OCI-LY1 (cell line): ENCODE results near the gene AIFM3.

Experiments
- H2AFZ ChIP-seq: fragments of 200-600 bp; sonication (generic), shearing (Covaris generic); 2 replicates; pipeline ENCODE4 v1.6.0; 2014; ENCODE audit warnings: antibody characterized with exemption, mild to moderate bottlenecking, low read length
- H3F3A ChIP-seq: fragments of 200-600 bp; sonication (generic), shearing (Covaris generic); 2 replicates; pipeline ENCODE4 v1.6.0; 2014; ENCODE audit warnings: mild to moderate bottlenecking, antibody characterized with exemption, low read length, moderate library complexity; ENCODE audit not compliant: insufficient read depth
- H3K27ac ChIP-seq: fragments of 200-600 bp; sonication (generic); 2 replicates; pipeline ENCODE4 v1.5.1; 2014; ENCODE audit warnings: low read length, mixed run types, mild to moderate bottlenecking, low read depth; ENCODE audit not compliant: poor library complexity, severe bottlenecking
- H3K27me3 ChIP-seq: fragments of 200-600 bp; sonication (generic); 2 replicates; pipeline ENCODE4 v1.6.0; 2014; ENCODE audit warnings: antibody characterized with exemption, mild to moderate bottlenecking, low read length, moderate library complexity; ENCODE audit not compliant: insufficient read depth
- H3K36me3 ChIP-seq: fragments of 200-600 bp; sonication (generic); 2 replicates; pipeline ENCODE4 v1.6.1; 2014; ENCODE audit warnings: mild to moderate bottlenecking, antibody characterized with exemption, low read length, moderate library complexity, mixed read lengths; ENCODE audit not compliant: insufficient read depth
- H3K4me1 ChIP-seq: fragments of 200-600 bp; sonication (generic); 2 replicates; pipeline ENCODE4 v1.5.1; 2014; ENCODE audit warnings: mild to moderate bottlenecking, low read length, moderate library complexity; ENCODE audit not compliant: insufficient read depth, severe bottlenecking
- H3K4me2 ChIP-seq: fragments of 200-600 bp; sonication (generic), shearing (Covaris generic); 2 replicates; pipeline ENCODE4 v1.6.1; 2014; ENCODE audit warnings: low read length
- H3K4me3 ChIP-seq: fragments of 200-600 bp; sonication (generic); 2 replicates; pipeline ENCODE4 v1.5.1; 2014; ENCODE audit warnings: low read length, low read depth, mild to moderate bottlenecking, mixed read lengths; ENCODE audit not compliant: poor library complexity, severe bottlenecking
- H3K79me2 ChIP-seq: fragments of 200-600 bp; shearing (Covaris generic); 2 replicates; pipeline ENCODE4 v1.6.1; 2016; ENCODE audit warnings: mixed run types, low read length, mixed read lengths; ENCODE audit not compliant: insufficient read depth
- H3K9ac ChIP-seq: fragments of 200-600 bp; sonication (generic), shearing (Covaris generic); 2 replicates; pipeline ENCODE4 v1.6.1; 2014; ENCODE audit warnings: mild to moderate bottlenecking, low read length, mixed read lengths
- H3K9me2 ChIP-seq: fragments of 200-600 bp; sonication (generic), shearing (Covaris generic); 2 replicates; pipeline ENCODE4 v1.6.1; 2014; ENCODE audit warnings: low read depth, mild to moderate bottlenecking, low read length, mixed read lengths
- H3K9me3 ChIP-seq: fragments of 200-600 bp; shearing (Covaris generic); 2 replicates; pipeline ENCODE4 v1.6.1; 2014; ENCODE audit warnings: low read length, mixed read lengths
- H4K20me1 ChIP-seq: fragments of 200-600 bp; sonication (generic), shearing (Covaris generic); 2 replicates; pipeline ENCODE4 v1.6.0; 2016; ENCODE audit warnings: mild to moderate bottlenecking, low read length; ENCODE audit not compliant: insufficient read depth
- EZH2 ChIP-seq: fragments of 200-600 bp; sonication (generic), shearing (Covaris generic); IDR thresholded peaks from 2 replicates; pipeline ENCODE4 v1.8.0; 2017; ENCODE audit warnings: borderline replicate concordance, mixed run types, mild to moderate bottlenecking, antibody characterized with exemption, low read length, moderate library complexity, mixed read lengths
- TF ChIP-seq, protein P1 (sequence below): fragments of 200-600 bp; sonication (generic), shearing (Covaris generic); IDR thresholded peaks from 2 replicates; pipeline ENCODE4 v1.5.1; 2017; ENCODE audit warnings: mild to moderate bottlenecking, antibody characterized with exemption, low read length, moderate library complexity, mixed read lengths

Gene AIFM3

DNA sequence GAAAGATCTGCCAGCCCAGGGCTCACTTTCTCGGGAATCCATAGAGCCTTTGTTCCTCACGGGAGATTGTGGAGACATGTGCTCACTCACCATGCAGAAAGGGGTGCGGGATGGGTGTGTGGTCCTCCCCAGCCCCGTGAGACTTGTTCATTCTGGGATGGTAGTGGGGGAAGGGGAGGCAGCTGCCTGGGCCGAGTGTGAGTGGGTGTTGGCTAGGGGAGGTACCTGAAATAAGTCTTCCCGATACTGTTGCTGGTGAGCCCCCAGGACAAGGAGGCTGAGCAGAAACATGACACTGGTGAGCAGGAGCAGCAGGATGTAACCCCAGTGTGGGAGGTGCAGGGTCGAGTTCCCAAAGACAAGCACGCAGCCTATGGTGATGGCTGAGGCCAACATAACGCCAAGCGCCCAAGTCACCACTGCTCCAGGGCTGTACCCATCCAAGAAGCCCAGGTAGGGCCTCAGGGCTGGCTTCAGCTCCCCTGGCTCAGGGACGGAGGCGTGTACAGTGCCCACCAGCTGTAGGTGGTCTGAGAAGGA lies 62.5 kb downstream of the AIFM3 start:
- 0 out of 2 replicates have a peak, but pooled peaks cover 6% of the 10 kb centered on the region for H3K27me3 ChIP-seq
- H3K4me1 ChIP-seq: no peaks in the 10 kb centered on the region
- H3K4me2 ChIP-seq: no peak overlapping the region
- H3K9ac ChIP-seq: no peak overlapping the region
- H3K27ac ChIP-seq: no peak overlapping the region
- H4K20me1 ChIP-seq: no peaks in the 10 kb centered on the region
- no peaks in the 10 kb centered on the region for H3K36me3 ChIP-seq
- H3K4me3 ChIP-seq: no peak overlapping the region
- H3K79me2 ChIP-seq: no peaks in the 10 kb centered on the region
- no peaks in the 10 kb centered on the region for H3F3A ChIP-seq
- H3K9me2 ChIP-seq: no peaks in the 10 kb centered on the region
- no peak overlapping the region for H2AFZ ChIP-seq
- H3K9me3 ChIP-seq: no peaks in the 10 kb centered on the region
- TF ChIP-seq, protein P1, sequence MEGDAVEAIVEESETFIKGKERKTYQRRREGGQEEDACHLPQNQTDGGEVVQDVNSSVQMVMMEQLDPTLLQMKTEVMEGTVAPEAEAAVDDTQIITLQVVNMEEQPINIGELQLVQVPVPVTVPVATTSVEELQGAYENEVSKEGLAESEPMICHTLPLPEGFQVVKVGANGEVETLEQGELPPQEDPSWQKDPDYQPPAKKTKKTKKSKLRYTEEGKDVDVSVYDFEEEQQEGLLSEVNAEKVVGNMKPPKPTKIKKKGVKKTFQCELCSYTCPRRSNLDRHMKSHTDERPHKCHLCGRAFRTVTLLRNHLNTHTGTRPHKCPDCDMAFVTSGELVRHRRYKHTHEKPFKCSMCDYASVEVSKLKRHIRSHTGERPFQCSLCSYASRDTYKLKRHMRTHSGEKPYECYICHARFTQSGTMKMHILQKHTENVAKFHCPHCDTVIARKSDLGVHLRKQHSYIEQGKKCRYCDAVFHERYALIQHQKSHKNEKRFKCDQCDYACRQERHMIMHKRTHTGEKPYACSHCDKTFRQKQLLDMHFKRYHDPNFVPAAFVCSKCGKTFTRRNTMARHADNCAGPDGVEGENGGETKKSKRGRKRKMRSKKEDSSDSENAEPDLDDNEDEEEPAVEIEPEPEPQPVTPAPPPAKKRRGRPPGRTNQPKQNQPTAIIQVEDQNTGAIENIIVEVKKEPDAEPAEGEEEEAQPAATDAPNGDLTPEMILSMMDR: no peak
- no peak for TF ChIP-seq EZH2

DNA sequence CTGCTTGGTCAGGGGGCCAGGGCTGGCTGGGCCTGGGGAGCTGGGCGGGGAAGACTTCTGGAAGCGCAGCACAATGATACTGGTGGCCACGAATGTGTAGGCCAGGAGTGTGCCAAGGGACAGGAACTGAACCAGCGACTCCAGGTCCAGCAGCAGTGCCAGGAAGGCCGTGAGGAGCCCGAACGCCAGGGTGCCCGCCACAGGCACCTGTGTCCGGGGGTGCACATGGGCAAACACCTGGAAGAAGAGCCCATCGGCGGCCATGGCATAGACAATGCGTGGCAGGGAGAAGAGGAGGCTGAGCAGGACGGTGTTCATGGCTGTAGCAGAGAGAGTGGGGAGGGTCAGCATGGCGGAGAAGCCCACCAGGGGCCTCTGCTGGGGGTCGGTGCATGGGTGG lies 63.0 kb downstream of the AIFM3 start:
- Histone ChIP-seq H3K4me1 (no peaks in the 10 kb centered on the region), H3K4me2 (no peak overlapping the region), H3K27ac (no peak overlapping the region), H3F3A (no peaks in the 10 kb centered on the region), H3K4me3 (no peak overlapping the region), H3K27me3 (0 out of 2 replicates have a peak, but pooled peaks cover 6% of the 10 kb centered on the region), H3K9me3 (no peaks in the 10 kb centered on the region), H3K9ac (no peak overlapping the region), H2AFZ (no peak overlapping the region), H3K79me2 (no peaks in the 10 kb centered on the region), H4K20me1 (no peaks in the 10 kb centered on the region), H3K9me2 (no peaks in the 10 kb centered on the region), H3K36me3 (no peaks in the 10 kb centered on the region)
- TF ChIP-seq EZH2: no peak
- TF ChIP-seq, protein P1: no peak
